H1 (cell line): ENCODE measurements around the gene UROC1. TPM values are rescaled to one million over a fixed set of nuclear protein-coding genes. Genes with fewer than 3 reads are reported as not detected.

Experiments
- CTCF ChIA-PET: fragments of 300-600 bp; sonication (Branson Sonifier 250); formaldehyde crosslinking; loops from one replicate; lab custom pipeline; 2021; ENCODE audit not compliant: partially characterized antibody; lab: Charles Lee
- POLR2A ChIA-PET: fragments of 300-600 bp; sonication (Branson Sonifier 250); formaldehyde crosslinking; loops from one replicate; lab custom pipeline; 2021; ENCODE audit warnings: inconsistent platforms; ENCODE audit not compliant: partially characterized antibody; lab: Charles Lee
- DNase-seq, 2 experiments: peaks; one replicate each; pipeline versions ENCODE4 v3.0.0 to v3.0.0-alpha.2; 2010 to 2022; ENCODE audit warnings: low spot score in 2 of 2, low read depth in 1 of 2, mixed read lengths in 1 of 2
- FAIRE-seq: peaks from 2 replicates; lab custom pipeline; 2011; peaks lifted over from hg19 to GRCh38; lab: Jason Lieb, UNC
- H2AFZ ChIP-seq: 2 replicates; pipeline ENCODE4 v1.8.1; 2012; ENCODE audit warnings: low read length, inconsistent platforms
- H2AK5ac ChIP-seq: 2 replicates; pipeline ENCODE4 v1.6.1; 2013; ENCODE audit warnings: low read depth, low read length
- H2BK120ac ChIP-seq: replicated peaks from 2 replicates; pipeline ENCODE3; 2013; ENCODE audit warnings: low read depth, low read length, inconsistent platforms
- H2BK12ac ChIP-seq: 2 replicates; pipeline ENCODE4 v1.6.1; 2013; ENCODE audit warnings: low read depth, low read length
- H2BK15ac ChIP-seq: 2 replicates; pipeline ENCODE4 v1.6.1; 2013; ENCODE audit warnings: low read length
- H2BK20ac ChIP-seq: 2 replicates; pipeline ENCODE4 v1.6.1; 2013; ENCODE audit warnings: low read length
- H2BK5ac ChIP-seq: 2 replicates; pipeline ENCODE4 v1.6.1; 2013; ENCODE audit warnings: low read depth, low read length
- H3K14ac ChIP-seq: 2 replicates; pipeline ENCODE4 v1.6.1; 2013; ENCODE audit warnings: inconsistent platforms; ENCODE audit not compliant: insufficient read length
- H3K18ac ChIP-seq: 2 replicates; pipeline ENCODE4 v1.6.1; 2013; ENCODE audit warnings: low read length; ENCODE audit errors: extremely low read depth
- H3K23ac ChIP-seq: 2 replicates; pipeline ENCODE4 v1.6.1; 2013; ENCODE audit warnings: inconsistent platforms; ENCODE audit not compliant: insufficient read length
- H3K23me2 ChIP-seq: 2 replicates; pipeline ENCODE4 v1.6.1; 2013; ENCODE audit warnings: low read depth, low read length
- H3K27ac ChIP-seq: 2 replicates; pipeline ENCODE4 v1.6.1; 2011; ENCODE audit warnings: low read depth, low read length, inconsistent platforms
- H3K27me3 ChIP-seq, 4 experiments: replicated peaks in 1 of 4; 1 replicate in 1 of 4; 2 replicates in 3 of 4; pipeline versions ENCODE4 v1.6.1 to v1.8.1; 2011 to 2013; ENCODE audit warnings: low read length in 3 of 4, mild to moderate bottlenecking in 3 of 4, inconsistent platforms in 2 of 4, mixed read lengths in 2 of 4, moderate library complexity in 1 of 4; ENCODE audit not compliant: control insufficient read depth in 3 of 4, insufficient read depth in 3 of 4; ENCODE audit errors: extremely low read depth in 1 of 4
- H3K36me3 ChIP-seq, 4 experiments: 2 replicates each; pipeline versions ENCODE4 v1.6.1 to v1.8.1; 2011 to 2013; ENCODE audit warnings: mild to moderate bottlenecking in 4 of 4, low read length in 3 of 4, moderate library complexity in 2 of 4, control low read depth in 1 of 4, inconsistent platforms in 1 of 4; ENCODE audit not compliant: insufficient read depth in 4 of 4, control insufficient read depth in 2 of 4
- H3K4ac ChIP-seq: replicated peaks from 2 replicates; pipeline ENCODE3; 2013; ENCODE audit warnings: low read length, low read depth, mixed read lengths, inconsistent platforms; ENCODE audit not compliant: insufficient read length
- H3K4me1 ChIP-seq, 4 experiments: replicated peaks in 1 of 4; 1 replicate in 1 of 4; 2 replicates in 3 of 4; pipeline versions ENCODE4 v1.6.1 to v1.8.1; 2011 to 2013; ENCODE audit warnings: low read length in 3 of 4, inconsistent platforms in 2 of 4, mixed read lengths in 1 of 4; ENCODE audit not compliant: insufficient read depth in 4 of 4, control insufficient read depth in 3 of 4
- H3K4me2 ChIP-seq, 2 experiments: 2 replicates each; pipeline versions ENCODE4 v1.6.1 to v1.8.1; 2011 to 2013; ENCODE audit warnings: low read depth in 2 of 2, low read length in 2 of 2, control low read depth in 1 of 2, inconsistent platforms in 1 of 2, mild to moderate bottlenecking in 1 of 2; ENCODE audit not compliant: insufficient read depth in 1 of 2
- H3K4me3 ChIP-seq, 4 experiments: fragments of 200-600, 300-600 bp in 1 of 4; sonication (generic), shearing (Covaris generic), sonication (Bioruptor Twin) in 1 of 4; 2 replicates each; pipeline versions ENCODE4 v1.5.1 to v1.8.1; 2011 to 2016; ENCODE audit warnings: low read length in 4 of 4, low read depth in 3 of 4, control low read depth in 2 of 4, inconsistent platforms in 2 of 4, mild to moderate bottlenecking in 2 of 4, mixed read lengths in 1 of 4, moderate library complexity in 1 of 4; ENCODE audit not compliant: insufficient read depth in 2 of 4; ENCODE audit errors: extremely low read depth in 1 of 4
- H3K56ac ChIP-seq: replicated peaks from 2 replicates; pipeline ENCODE3; 2013; ENCODE audit warnings: low read depth, mild to moderate bottlenecking, mixed read lengths, low read length, inconsistent platforms; ENCODE audit not compliant: insufficient read length
- H3K79me1 ChIP-seq: 2 replicates; pipeline ENCODE4 v1.6.1; 2013; ENCODE audit warnings: low read depth, low read length, control low read depth
- H3K79me2 ChIP-seq, 2 experiments: 2 replicates each; pipeline versions ENCODE4 v1.6.1 to v1.8.1; 2012 to 2013; ENCODE audit warnings: low read length in 2 of 2, mild to moderate bottlenecking in 2 of 2, inconsistent platforms in 1 of 2; ENCODE audit not compliant: insufficient read depth in 2 of 2, control insufficient read depth in 1 of 2
- H3K9ac ChIP-seq, 4 experiments: replicated peaks in 1 of 4; 1 replicate in 1 of 4; 2 replicates in 3 of 4; pipeline versions ENCODE4 v1.6.1 to v1.8.1; 2011 to 2013; ENCODE audit warnings: low read depth in 3 of 4, low read length in 3 of 4, control low read depth in 2 of 4, mild to moderate bottlenecking in 2 of 4, moderate library complexity in 2 of 4, inconsistent platforms in 1 of 4; ENCODE audit errors: extremely low read depth in 1 of 4
- H3K9me3 ChIP-seq, 2 experiments: 2 replicates each; pipeline versions ENCODE4 v1.6.1 to v1.8.1; 2012 to 2013; ENCODE audit warnings: mild to moderate bottlenecking in 2 of 2, moderate library complexity in 2 of 2, control low read depth in 1 of 2, inconsistent platforms in 1 of 2, low read depth in 1 of 2, low read length in 1 of 2, mixed read lengths in 1 of 2; ENCODE audit not compliant: insufficient read depth in 2 of 2
- H4K20me1 ChIP-seq, 2 experiments: replicated peaks in 1 of 2; 2 replicates each; pipeline versions ENCODE3 to v1.8.1; 2011 to 2013; ENCODE audit warnings: inconsistent platforms in 2 of 2, low read length in 2 of 2, mild to moderate bottlenecking in 1 of 2; ENCODE audit not compliant: insufficient read depth in 2 of 2, control insufficient read depth in 1 of 2
- H4K5ac ChIP-seq: 2 replicates; pipeline ENCODE4 v1.6.1; 2013; ENCODE audit warnings: low read length, low read depth, mixed read lengths, inconsistent platforms; ENCODE audit not compliant: insufficient read length
- H4K8ac ChIP-seq: 2 replicates; pipeline ENCODE4 v1.8.0; 2013; ENCODE audit warnings: mild to moderate bottlenecking, moderate library complexity, low read length, inconsistent platforms; ENCODE audit not compliant: insufficient read depth; ENCODE audit errors: extremely low read depth
- H4K91ac ChIP-seq: replicated peaks from 2 replicates; pipeline ENCODE3; 2013; ENCODE audit warnings: low read length, mixed read lengths, inconsistent platforms; ENCODE audit not compliant: insufficient read length
- CTBP2 ChIP-seq: IDR thresholded peaks from 2 replicates; pipeline ENCODE4 v1.7.0; 2011; ENCODE audit warnings: borderline replicate concordance, mild to moderate bottlenecking, moderate library complexity, mixed read lengths, low read length; ENCODE audit not compliant: insufficient read depth, insufficient read length
- WGBS, 2 experiments: shearing (Covaris generic) in 1 of 2; methylation state at CpG; one replicate each; pipeline versions ENCODE4 v1.1.6 to v1.1.7; 2013 to 2015; ENCODE audit warnings: low lambda C conversion rate in 2 of 2, mixed read lengths in 2 of 2, inconsistent platforms in 1 of 2, low coverage in 1 of 2, missing lambda C conversion rate in 1 of 2; ENCODE audit not compliant: insufficient replicate concordance in 2 of 2, insufficient coverage in 1 of 2, insufficient read length in 1 of 2; ENCODE audit errors: extremely low coverage in 1 of 2, missing lambda C conversion rate in 1 of 2; 5-methylcytosine and 5-hydroxymethylcytosine counted together
- polyA plus RNA-seq, 7 experiments: library from polyadenylated mRNA; depleted of rRNA in 3 of 7; stranded (reverse) in 5 of 7; unstranded in 2 of 7; fragments of >200 nt in 5 of 7; fragments of 200-250 nt in 2 of 7; gene quantifications; 1 replicate in 5 of 7; 2 replicates in 1 of 7; 4 replicates in 1 of 7; pipeline versions ENCODE4 v1.2.1 to v1.2.3, GENCODE V29; 2011 to 2013; ENCODE audit warnings: missing spikeins in 2 of 7, mixed read lengths in 2 of 7
- total RNA-seq: library from RNA; stranded (reverse); fragmentation: NEBNext Ultra II Directional; extraction: Animal tissue kit (Norgen Biotek cat#: 25700); gene quantifications from 2 replicates; pipeline ENCODE4 v1.2.1, GENCODE V29; 2021

The UROC1 gene
- total and polyA plus RNA-seq, 2 of the 8 experiments (the other 6 are each of a cell fraction or from before 2014, with no cell fraction given): 0.03 TPM; not detected in 1

GRCh38 chr3:126498461-126498860 lies 19.1 kb downstream of the UROC1 start:
- FAIRE-seq: no peak
- no peak overlapping the region for H3K27ac ChIP-seq
- POLR2A ChIA-PET: interaction anchor here (0.8 to 1.3 kb wide), 2 partner anchors 22 to 231 kb away, joined by 3 to 4 read pairs; no protein-coding TSS in a partner anchor

More at GRCh38 chr3:126498461-126498860, 19.1 kb downstream of the UROC1 start:
- Histone ChIP-seq H4K91ac (peak overlapping the region; percentile 6), H2AK5ac (peak overlapping the region; percentile 28; the same call in 1 of the 2 replicates), H3K9me3 (no peaks in the 10 kb centered on the region), H3K4me3 (no peak overlapping the region), H3K4me1 (peaks cover 0 to 22% (median 16%) of the 10 kb centered on the region in 4 experiments; a peak in 6 of 7 replicates), H2BK15ac (0 out of 2 replicates have a peak overlapping the region, but pooled peaks have one; percentile 40), H3K27me3 (no peaks in the 10 kb centered on the region), H3K23ac (no peak overlapping the region), H4K8ac (no peak overlapping the region; the same call in none of the 2 replicates), H3K79me2 (peaks cover 0 to 3% of the 10 kb centered on the region in 2 experiments; a peak in 1 of 4 replicates), H4K20me1 (peaks cover 0 to 6% of the 10 kb centered on the region in 2 experiments), H2AFZ (no peak overlapping the region), H3K9ac (no peak overlapping the region), H3K56ac (no peak overlapping the region), H3K4me2 (no peak overlapping the region; a peak in 1 of 4 replicates), H3K79me1 (no peaks in the 10 kb centered on the region; the same call in 1 of the 2 replicates), H3K23me2 (peaks cover 2% of the 10 kb centered on the region; the same call in 1 of the 2 replicates), H3K14ac (no peak overlapping the region), H2BK120ac (no peak overlapping the region), H2BK12ac (peak overlapping the region; percentile 43; the same call in 1 of the 2 replicates), H4K5ac (no peak overlapping the region), H2BK5ac (peak overlapping the region; percentile 68; the same call in 1 of the 2 replicates), H2BK20ac (no peak overlapping the region), H3K36me3 (no peaks in the 10 kb centered on the region; a peak in 1 of 8 replicates), H3K4ac (no peak overlapping the region), H3K18ac (0 out of 2 replicates have a peak overlapping the region, but pooled peaks have one; percentile 13)
- no peak for TF ChIP-seq CTBP2
- DNase-seq: no peak
- 55% methylated on average over 4 of the region's 4 CpGs; no CpG with 5 or more reads in 1 of the 2 experiments for whole genome bisulfite sequencing, 2 experiments
- CTCF ChIA-PET: interaction anchor here (0.8 to 6.6 kb wide), 8 partner anchors 10 to 1045 kb away, joined by 3 to 49 read pairs (median 4); no protein-coding TSS in a partner anchor
